SK-N-SH treated with all-trans-retinoic acid at 6 μM for 48 hours (cell line): ENCODE data around the gene CYP19A1.

Source experiments
- ARNTL ChIP-seq: fragments of 450-650 bp; formaldehyde crosslinking; IDR thresholded peaks from 2 replicates; pipeline ENCODE4 v1.5.0; 2020; ENCODE audit warnings: low read depth, mild to moderate bottlenecking, moderate library complexity, borderline replicate concordance
- CSDC2 ChIP-seq: fragments of 250-450 bp; sonication (Bioruptor Pico); IDR thresholded peaks from 2 replicates; pipeline ENCODE4 v1.5.0; 2020; ENCODE audit warnings: mild to moderate bottlenecking, moderate library complexity
- OSR1 ChIP-seq: fragments of 250-450 bp; sonication (Bioruptor Pico); IDR thresholded peaks from 2 replicates; pipeline ENCODE4 v1.8.0; 2022; ENCODE audit warnings: moderate library complexity, mild to moderate bottlenecking, inconsistent platforms
- PATZ1 ChIP-seq: fragments of 250-450 bp; sonication (Bioruptor Pico); IDR thresholded peaks from 2 replicates; pipeline ENCODE4 v1.8.0; 2020; ENCODE audit warnings: mild to moderate bottlenecking, moderate library complexity, borderline replicate concordance
- ZFP30 ChIP-seq: fragments of 450-650 bp; formaldehyde crosslinking; IDR thresholded peaks from 2 replicates; pipeline ENCODE4 v1.5.0; 2022; ENCODE audit warnings: mild to moderate bottlenecking, moderate library complexity
- ZNF8 ChIP-seq: fragments of 450-650 bp; formaldehyde crosslinking; IDR thresholded peaks from 2 replicates; pipeline ENCODE4 v1.5.0; 2020; ENCODE audit warnings: mild to moderate bottlenecking, moderate library complexity
- TF ChIP-seq, protein P1 (sequence below): fragments of 250-450 bp; sonication (Bioruptor Pico); IDR thresholded peaks from 2 replicates; pipeline ENCODE4 v1.5.0; 2020; ENCODE audit warnings: mild to moderate bottlenecking, moderate library complexity
- TF ChIP-seq, protein P2 (sequence below): fragments of 250-450 bp; sonication (Bioruptor Pico); IDR thresholded peaks from 2 replicates; pipeline ENCODE4 v1.5.1; 2021; ENCODE audit warnings: mild to moderate bottlenecking, moderate library complexity

GRCh38 chr15:51267703-51268083 lies 70.7 kb downstream of the CYP19A1 start:
- TF ChIP-seq ZNF8 (CRISPR knock-in tag) (no peak), OSR1 (no peak), PATZ1 (CRISPR knock-in tag) (no peak), ARNTL (CRISPR knock-in tag) (no peak), CSDC2 (no peak), ZFP30 (no peak)
- TF ChIP-seq, protein P1, sequence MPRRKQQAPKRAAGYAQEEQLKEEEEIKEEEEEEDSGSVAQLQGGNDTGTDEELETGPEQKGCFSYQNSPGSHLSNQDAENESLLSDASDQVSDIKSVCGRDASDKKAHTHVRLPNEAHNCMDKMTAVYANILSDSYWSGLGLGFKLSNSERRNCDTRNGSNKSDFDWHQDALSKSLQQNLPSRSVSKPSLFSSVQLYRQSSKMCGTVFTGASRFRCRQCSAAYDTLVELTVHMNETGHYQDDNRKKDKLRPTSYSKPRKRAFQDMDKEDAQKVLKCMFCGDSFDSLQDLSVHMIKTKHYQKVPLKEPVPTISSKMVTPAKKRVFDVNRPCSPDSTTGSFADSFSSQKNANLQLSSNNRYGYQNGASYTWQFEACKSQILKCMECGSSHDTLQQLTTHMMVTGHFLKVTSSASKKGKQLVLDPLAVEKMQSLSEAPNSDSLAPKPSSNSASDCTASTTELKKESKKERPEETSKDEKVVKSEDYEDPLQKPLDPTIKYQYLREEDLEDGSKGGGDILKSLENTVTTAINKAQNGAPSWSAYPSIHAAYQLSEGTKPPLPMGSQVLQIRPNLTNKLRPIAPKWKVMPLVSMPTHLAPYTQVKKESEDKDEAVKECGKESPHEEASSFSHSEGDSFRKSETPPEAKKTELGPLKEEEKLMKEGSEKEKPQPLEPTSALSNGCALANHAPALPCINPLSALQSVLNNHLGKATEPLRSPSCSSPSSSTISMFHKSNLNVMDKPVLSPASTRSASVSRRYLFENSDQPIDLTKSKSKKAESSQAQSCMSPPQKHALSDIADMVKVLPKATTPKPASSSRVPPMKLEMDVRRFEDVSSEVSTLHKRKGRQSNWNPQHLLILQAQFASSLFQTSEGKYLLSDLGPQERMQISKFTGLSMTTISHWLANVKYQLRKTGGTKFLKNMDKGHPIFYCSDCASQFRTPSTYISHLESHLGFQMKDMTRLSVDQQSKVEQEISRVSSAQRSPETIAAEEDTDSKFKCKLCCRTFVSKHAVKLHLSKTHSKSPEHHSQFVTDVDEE: no peak
- TF ChIP-seq, protein P2, sequence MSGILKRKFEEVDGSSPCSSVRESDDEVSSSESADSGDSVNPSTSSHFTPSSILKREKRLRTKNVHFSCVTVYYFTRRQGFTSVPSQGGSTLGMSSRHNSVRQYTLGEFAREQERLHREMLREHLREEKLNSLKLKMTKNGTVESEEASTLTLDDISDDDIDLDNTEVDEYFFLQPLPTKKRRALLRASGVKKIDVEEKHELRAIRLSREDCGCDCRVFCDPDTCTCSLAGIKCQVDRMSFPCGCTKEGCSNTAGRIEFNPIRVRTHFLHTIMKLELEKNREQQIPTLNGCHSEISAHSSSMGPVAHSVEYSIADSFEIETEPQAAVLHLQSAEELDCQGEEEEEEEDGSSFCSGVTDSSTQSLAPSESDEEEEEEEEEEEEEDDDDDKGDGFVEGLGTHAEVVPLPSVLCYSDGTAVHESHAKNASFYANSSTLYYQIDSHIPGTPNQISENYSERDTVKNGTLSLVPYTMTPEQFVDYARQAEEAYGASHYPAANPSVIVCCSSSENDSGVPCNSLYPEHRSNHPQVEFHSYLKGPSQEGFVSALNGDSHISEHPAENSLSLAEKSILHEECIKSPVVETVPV (CRISPR knock-in tag): no peak
